GM19035 (cell line): ENCODE measurements around the gene GNB4.
A peak's percentile ranks its signal among the peaks of the same experiment; 100 is the strongest.

Source experiments
- ATAC-seq: cut with Tn5 transposase; IDR thresholded peaks from one replicate; pipeline ENCODE4 v1.9.1; 2021; ENCODE audit not compliant: unreplicated experiment

GNB4 gene

GRCh38 chr3:179451265-179452175 lies at the start of gene GNB4:
GNB4 (minus strand) TSS chr3:179451470; CDS start chr3:179426200, 25,270 bp downstream.
- ATAC-seq: peak; percentile 80

DNA sequence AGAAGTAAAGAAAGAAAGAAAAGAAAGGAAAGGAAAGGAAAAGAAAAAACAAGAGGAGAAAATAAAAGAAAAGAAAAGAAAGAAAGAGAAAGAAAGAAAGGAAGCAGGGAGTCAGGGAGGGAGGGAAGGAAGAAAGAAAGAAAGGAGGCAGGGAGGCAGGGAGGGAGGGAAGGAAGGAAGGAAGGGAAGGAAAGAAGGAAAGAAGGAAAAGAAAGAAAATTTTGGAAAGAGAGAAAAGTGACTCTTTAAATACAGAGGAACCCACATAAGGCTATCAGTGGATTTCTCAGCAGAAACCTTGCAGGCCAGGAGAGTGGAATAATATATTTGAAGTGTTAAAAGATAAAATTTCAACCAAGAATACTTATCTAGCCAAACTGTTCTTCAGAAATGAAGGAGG lies 44.2 kb upstream of the GNB4 start:
- no peak for ATAC-seq

- no peak for ATAC-seq
Measured at GRCh38 chr3:179493260-179493659, 42.0 kb upstream of the GNB4 start.

DNA sequence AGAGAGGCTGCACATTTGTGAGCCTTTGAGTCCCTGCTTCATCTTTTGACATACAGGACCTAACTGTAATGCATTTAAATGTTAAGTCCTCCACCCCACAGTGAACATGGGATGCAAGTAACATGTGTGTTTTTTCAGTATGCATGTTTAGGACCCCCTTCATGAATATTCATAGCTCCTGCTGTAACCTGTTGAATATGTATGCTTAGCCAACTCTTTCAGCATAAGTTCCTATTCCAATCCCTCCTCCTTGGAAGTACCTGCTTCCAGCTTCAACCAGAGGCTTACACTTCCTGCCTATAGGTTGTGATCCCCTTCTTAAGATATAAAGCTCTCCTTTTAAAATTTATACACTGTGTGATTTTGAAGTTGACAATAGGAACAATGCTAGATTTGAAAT lies 36.9 kb upstream of the GNB4 start:
- no peak for ATAC-seq

DNA sequence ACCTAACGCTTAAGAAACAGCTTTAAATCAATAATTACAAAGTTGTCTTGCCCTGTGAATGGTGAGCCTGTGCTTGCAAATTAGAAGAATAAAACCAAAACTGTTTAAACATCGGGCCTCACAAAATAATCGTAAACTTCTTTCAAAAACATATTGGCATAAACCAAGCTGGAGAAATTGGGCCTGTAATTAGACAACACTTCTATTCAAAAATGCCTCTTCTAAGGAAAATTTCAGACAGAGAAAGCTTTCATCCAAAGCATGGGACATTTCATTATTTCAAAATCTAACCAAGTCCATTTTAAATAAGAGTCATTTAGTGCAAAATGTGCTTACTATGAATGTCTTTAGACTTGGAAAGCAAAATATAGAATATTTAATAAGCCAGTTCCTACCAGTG lies 35.5 kb upstream of the GNB4 start:
- no peak for ATAC-seq

GRCh38 chr3:179482857-179483256 lies 31.6 kb upstream of the GNB4 start:
- ATAC-seq: no peak

DNA sequence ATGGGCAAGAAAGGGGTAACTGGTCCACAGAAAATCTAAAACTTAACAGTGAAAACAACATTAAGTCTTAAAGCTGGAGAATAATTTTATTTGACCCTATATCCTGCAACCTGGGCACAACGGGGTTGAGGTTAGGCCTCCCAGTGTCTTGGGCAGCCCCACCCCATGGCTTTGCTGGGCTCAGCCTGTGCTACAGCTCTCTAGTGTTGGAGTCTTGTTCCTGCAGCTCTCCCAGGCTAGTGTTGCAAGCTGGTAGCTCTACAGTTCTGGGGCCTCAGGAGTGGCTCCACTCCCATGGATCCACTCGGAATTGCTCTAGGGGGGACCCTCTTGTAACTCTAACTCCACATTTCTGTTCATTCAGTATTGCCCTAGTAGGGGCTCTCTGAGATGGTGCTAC lies 24.9 kb upstream of the GNB4 start:
- no peak for ATAC-seq

- no peak for ATAC-seq
Measured at GRCh38 chr3:179474480-179474879, 23.2 kb upstream of the GNB4 start.

GRCh38 chr3:179473565-179473964 lies 22.3 kb upstream of the GNB4 start:
- no peak for ATAC-seq

DNA sequence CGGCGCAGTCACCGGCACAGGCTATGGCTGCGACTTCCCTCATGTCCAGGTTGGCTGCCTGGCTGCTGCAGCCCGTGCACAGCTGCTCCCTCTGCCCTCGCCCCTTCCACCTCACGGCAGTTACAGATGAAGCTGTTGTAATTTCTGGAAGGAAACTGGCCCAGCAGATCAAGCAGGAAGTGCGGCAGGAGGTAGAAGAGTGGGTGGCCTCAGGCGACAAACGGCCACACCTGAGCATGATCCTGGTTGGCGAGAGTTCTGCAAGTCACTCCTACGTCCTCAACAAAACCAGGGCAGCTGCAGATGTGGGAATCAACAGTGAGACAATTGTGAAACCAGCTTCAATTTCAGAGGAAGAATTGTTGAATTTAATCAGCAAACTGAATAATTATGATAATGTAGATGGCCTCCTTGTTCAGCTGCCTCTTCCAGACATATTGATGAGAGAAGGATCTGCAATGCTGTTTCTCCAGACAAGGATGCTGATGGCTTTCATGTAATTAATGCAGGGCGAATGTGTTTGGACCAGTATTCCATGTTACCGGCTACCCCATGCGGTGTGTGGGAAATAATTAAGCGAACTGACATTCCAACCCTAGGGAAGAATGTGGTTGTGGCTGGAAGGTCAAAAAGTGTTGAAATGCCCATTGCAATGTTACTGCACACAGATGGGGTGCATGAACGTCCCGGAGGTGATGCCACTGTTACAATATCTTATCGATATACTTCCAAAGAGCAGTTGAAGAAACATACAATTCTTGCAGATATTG lies 13.2 kb upstream of the GNB4 start:
- ATAC-seq: no peak

- no peak for ATAC-seq
Measured at GRCh38 chr3:179463319-179463718, 12.0 kb upstream of the GNB4 start.

GRCh38 chr3:179460260-179460659 lies 9.0 kb upstream of the GNB4 start:
- ATAC-seq: no peak

DNA sequence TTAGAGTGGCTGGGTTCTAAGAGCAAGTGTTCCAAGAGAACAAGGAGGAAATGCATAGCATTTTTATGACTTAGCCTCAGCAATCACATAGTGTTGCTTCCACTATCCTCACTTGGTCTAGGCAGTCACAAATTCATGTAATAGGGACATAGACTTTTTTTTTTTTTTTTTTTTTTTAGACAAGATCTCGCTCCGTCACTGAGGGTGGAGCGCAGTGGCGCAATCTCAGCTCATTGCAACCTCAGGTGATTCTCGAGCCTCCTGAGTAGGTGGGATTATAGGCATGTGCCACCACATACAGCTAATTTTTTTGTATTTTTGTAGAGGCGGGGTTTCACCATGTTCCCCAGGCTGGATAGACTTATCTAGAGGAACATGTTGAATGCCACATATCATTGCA lies 4.7 kb upstream of the GNB4 start:
- no peak for ATAC-seq

DNA sequence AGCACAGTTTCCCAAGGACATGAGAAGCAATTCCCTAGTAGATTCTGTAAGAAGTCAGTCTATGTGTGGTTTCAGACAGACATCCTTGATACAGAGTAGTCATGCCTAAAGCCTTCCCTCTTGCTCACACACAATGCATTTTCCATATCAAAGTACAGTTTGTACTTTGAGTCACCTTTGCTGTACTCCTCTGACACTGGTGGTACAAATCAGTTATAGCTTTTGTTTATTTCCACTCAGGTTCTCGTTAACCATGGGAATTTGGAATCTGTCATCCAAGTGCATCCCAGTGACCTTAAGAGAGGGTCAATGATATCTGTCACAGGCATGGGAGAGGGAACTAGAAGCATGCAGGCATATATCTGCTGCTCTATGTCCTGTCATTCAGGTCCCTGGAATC lies 3.6 kb upstream of the GNB4 start:
- ATAC-seq: no peak

GRCh38 chr3:179453967-179454366 lies 2.7 kb upstream of the GNB4 start:
- ATAC-seq: no peak

- ATAC-seq: no peak
Measured at GRCh38 chr3:179452872-179453271, 1.6 kb upstream of the GNB4 start.

- ATAC-seq: no peak
Measured at GRCh38 chr3:179452176-179452564, 900 bp upstream of the GNB4 start.

- ATAC-seq: peak; percentile 52
Measured at GRCh38 chr3:179450901-179451264, 387 bp downstream of the GNB4 start.

DNA sequence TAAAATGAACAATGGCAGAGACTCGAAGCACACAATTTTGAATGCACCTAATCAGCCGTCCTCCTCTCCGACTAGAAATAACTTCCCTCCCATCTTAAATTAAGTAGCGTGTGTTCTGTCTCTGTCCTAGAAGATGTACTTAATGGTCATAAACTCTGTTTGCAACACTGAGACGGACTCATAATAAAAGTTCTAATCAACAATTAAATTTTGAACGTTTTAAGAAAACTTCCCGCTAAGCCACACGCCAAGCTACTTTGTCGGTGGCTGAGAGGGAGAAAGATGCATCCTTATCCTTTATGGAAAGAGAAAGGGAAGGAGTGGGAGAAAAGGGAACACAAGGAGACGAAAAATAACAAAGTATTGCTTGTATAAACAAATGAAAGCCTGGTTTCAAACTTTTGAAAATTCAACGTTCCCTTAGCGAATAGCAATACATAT lies 989 bp downstream of the GNB4 start:
- no peak for ATAC-seq

DNA sequence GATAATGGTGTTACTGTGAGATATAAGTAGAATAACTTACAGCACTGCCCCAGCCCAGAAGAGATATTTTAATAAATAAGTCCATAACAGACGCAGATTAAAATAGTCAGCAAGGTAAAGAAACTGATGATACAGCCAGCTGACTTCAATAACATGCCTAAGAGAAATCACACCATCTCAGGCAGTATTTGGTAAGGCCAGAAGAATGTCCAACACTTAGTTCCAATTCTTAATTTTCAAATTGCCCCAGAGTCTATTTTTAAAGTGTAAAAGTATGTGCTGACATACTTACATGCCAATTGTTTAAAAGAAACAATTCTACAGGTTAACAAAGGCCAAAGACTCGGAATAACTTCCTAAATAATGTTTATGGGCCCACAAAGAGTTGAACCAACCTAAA lies 1.6 kb downstream of the GNB4 start:
- no peak for ATAC-seq

- ATAC-seq: no peak
Measured at GRCh38 chr3:179447251-179447650, 4.0 kb downstream of the GNB4 start.

DNA sequence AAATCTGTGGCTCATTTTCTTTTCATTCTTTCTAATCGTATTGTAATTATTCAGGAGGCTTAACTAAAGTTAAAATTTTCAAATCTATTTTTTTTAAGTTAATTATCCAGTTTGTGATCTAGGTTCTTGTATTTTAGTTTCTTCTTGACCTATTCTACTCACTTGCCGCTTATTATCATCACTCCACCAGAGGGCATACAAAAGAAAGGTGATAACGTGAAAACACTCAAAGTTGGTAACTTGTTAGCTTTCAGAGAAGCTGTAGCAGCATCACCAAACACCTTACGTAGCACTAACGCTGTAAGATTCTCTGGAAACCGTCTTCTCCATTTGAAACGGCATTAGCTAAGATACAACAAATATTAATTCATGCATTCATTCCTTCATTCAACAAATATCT lies 4.8 kb downstream of the GNB4 start:
- ATAC-seq: no peak
